Small intestine (tissue), 7 donors: ENCODE measurements around the gene UBA52. TPM values are rescaled to one million over a fixed set of nuclear protein-coding genes. Genes with fewer than 3 reads are reported as not detected.

Source experiments
- DNase-seq, 2 donors: peaks; one replicate each; pipeline versions ENCODE4 v3.0.0 to v3.0.0-alpha.2; 2013
- FAIRE-seq: peaks from 2 replicates; lab custom pipeline; 2012; peaks lifted over from hg19 to GRCh38; lab: Jason Lieb, UNC
- H3K27ac ChIP-seq, 3 donors: one replicate each; pipeline ENCODE4 v1.5.1; 2013; ENCODE audit warnings: low read length in 2 of 3, mild to moderate bottlenecking in 2 of 3, control low read depth in 1 of 3, inconsistent platforms in 1 of 3, low read depth in 1 of 3, moderate library complexity in 1 of 3
- H3K27me3 ChIP-seq, 3 donors: one replicate each; pipeline ENCODE4 v1.6.1; 2013; ENCODE audit warnings: low read length in 3 of 3, inconsistent platforms in 1 of 3; ENCODE audit not compliant: control insufficient read depth in 3 of 3, insufficient read depth in 3 of 3
- H3K36me3 ChIP-seq, 3 donors: one replicate each; pipeline ENCODE4 v1.6.1; 2013; ENCODE audit warnings: low read length in 3 of 3, inconsistent platforms in 1 of 3, low read depth in 1 of 3, mild to moderate bottlenecking in 1 of 3, moderate library complexity in 1 of 3; ENCODE audit not compliant: control insufficient read depth in 3 of 3, insufficient read depth in 2 of 3
- H3K4me1 ChIP-seq, 3 donors: one replicate each; pipeline ENCODE4 v1.6.1; 2013; ENCODE audit warnings: low read length in 2 of 3, inconsistent platforms in 1 of 3, low read depth in 1 of 3, mild to moderate bottlenecking in 1 of 3, moderate library complexity in 1 of 3; ENCODE audit not compliant: control insufficient read depth in 3 of 3, insufficient read depth in 2 of 3
- H3K4me3 ChIP-seq, 3 donors: one replicate each; pipeline ENCODE4 v1.5.1; 2013; ENCODE audit warnings: low read length in 3 of 3, control low read depth in 1 of 3, inconsistent platforms in 1 of 3, low read depth in 1 of 3, mild to moderate bottlenecking in 1 of 3, moderate library complexity in 1 of 3
- H3K9me3 ChIP-seq, 2 donors: one replicate each; pipeline ENCODE4 v1.6.1; 2013; ENCODE audit warnings: low read depth in 1 of 2, low read length in 1 of 2; ENCODE audit not compliant: control insufficient read depth in 2 of 2, insufficient read depth in 1 of 2
- whole genome bisulfite sequencing, 3 donors: extraction: QIAGEN DNeasy Blood & Tissue Kit; methylation state at CpG; one replicate each; pipeline ENCODE4 v1.1.7; 2013; 5-methylcytosine and 5-hydroxymethylcytosine counted together
- polyA plus RNA-seq, 4 donors: library from polyadenylated mRNA; stranded (reverse) in 3 of 4; unstranded in 1 of 4; fragments of 200-250 nt in 3 of 4; fragments of 120-200 nt in 1 of 4; gene quantifications; one replicate each; pipeline versions ENCODE4 v1.2.1 to v1.2.3, GENCODE V29; 2013
- donor health status: healthy with polysubstance abuse.
- donor health status: control.
- donor health status: control.
- donor health status: Bipolar disorder and iron deficiency.
- donor health status: healthy.

UBA52 gene
- polyA plus RNA-seq, 4 donors, result 741 to 1,139 (median 935) TPM

- DNase-seq, result no peak
- no peak overlapping the region for H3K27ac ChIP-seq
- H3K4me1 ChIP-seq, result peaks cover 0 to 11% (median 0%) of the 10 kb centered on the region in 3 donors
- peaks cover 37 to 84% (median 54%) of the 10 kb centered on the region in 3 donors for H3K27me3 ChIP-seq
- no peaks in the 10 kb centered on the region for H3K36me3 ChIP-seq
- FAIRE-seq, result no peak
- H3K4me3 ChIP-seq, result no peak overlapping the region
- peaks cover 0 to 2% of the 10 kb centered on the region in 2 donors for H3K9me3 ChIP-seq
- 13 to 18% (median 13%) methylated on average over 10 of the region's 10 CpGs for WGBS, 3 donors
These were observed 33.1 kb downstream of the UBA52 start for GRCh38 chr19:18604820-18605159.

DNA sequence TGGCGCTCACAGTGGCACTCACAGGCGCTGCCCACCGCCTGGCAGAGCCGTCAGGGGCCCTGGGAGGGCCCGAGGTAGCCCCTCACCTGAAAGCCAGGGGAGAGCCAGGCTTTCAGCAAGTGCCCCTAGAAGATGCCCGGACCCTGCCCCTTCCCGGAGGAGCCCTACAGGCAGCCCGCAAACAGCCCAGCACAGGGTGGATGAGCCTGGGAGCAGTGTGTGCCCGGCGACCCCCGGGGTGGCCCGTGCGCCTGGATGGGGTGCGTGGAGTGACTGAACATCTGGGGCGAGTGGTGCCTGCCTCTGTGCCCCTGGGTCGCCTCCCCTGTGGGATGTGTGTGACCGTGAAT lies 33.5 kb downstream of the UBA52 start:
- H3K9me3 ChIP-seq, result peaks cover 0 to 2% of the 10 kb centered on the region in 2 donors
- FAIRE-seq (no peak), DNase-seq (no peak)
- H3K27me3 ChIP-seq, result peaks cover 39 to 85% (median 58%) of the 10 kb centered on the region in 3 donors
- 9 to 16% (median 10%) methylated on average over 17 of the region's 17 CpGs for WGBS, 3 donors
- H3K4me1 ChIP-seq, result peaks cover 0 to 11% (median 0%) of the 10 kb centered on the region in 3 donors
- H3K4me3 ChIP-seq, result no peak overlapping the region
- H3K27ac ChIP-seq, result no peak overlapping the region
- H3K36me3 ChIP-seq, result no peaks in the 10 kb centered on the region

DNA sequence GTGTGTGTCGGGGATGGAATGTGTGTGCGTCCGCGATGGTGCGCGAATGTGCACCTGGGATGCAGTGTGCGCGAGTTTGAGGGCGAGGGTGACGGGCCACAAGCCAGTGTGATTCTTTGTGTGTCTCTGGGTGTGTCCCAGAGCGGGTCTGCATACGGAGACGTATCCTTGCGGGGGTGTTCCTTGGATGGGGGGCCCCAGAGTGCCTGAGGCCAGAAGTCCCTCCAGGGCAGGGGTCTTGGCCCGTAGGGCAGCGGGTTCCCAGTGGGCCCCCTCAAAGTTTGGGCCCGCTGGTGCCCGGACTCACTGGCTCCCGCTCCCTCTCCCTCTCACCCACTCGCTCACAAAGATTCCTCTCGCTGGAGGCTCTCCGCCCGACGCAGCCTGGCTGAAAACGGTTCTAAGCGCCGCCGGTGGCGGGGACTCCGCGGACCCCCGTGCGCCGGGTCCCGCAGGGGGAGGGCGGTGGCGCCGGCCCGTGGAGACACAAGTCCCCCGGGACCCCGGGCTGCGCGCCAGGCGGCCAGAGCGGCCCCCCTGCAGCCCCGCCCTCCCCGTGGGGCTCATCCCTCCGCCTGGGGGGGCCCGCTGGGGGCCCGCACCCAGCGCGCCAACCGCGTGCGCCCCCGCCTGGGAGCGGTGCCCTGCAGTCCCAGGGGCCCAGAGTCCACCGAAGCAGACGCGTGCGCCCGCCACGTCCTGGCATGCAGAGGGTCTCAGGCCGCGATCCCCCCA lies 34.1 kb downstream of the UBA52 start:
- Histone ChIP-seq H3K9me3 (peaks cover 0 to 2% of the 10 kb centered on the region in 2 donors), H3K36me3 (no peaks in the 10 kb centered on the region), H3K27me3 (peaks cover 44 to 87% (median 62%) of the 10 kb centered on the region in 3 donors), H3K27ac (no peak overlapping the region), H3K4me1 (peaks cover 0 to 11% (median 0%) of the 10 kb centered on the region in 3 donors), H3K4me3 (no peak overlapping the region)
- DNase-seq (peak in 1 of 2 donors; percentile 8), FAIRE-seq (no peak)
- 2 to 4% (median 3%) methylated on average over 38 to 65 of the region's 65 CpGs for WGBS, 3 donors

DNA sequence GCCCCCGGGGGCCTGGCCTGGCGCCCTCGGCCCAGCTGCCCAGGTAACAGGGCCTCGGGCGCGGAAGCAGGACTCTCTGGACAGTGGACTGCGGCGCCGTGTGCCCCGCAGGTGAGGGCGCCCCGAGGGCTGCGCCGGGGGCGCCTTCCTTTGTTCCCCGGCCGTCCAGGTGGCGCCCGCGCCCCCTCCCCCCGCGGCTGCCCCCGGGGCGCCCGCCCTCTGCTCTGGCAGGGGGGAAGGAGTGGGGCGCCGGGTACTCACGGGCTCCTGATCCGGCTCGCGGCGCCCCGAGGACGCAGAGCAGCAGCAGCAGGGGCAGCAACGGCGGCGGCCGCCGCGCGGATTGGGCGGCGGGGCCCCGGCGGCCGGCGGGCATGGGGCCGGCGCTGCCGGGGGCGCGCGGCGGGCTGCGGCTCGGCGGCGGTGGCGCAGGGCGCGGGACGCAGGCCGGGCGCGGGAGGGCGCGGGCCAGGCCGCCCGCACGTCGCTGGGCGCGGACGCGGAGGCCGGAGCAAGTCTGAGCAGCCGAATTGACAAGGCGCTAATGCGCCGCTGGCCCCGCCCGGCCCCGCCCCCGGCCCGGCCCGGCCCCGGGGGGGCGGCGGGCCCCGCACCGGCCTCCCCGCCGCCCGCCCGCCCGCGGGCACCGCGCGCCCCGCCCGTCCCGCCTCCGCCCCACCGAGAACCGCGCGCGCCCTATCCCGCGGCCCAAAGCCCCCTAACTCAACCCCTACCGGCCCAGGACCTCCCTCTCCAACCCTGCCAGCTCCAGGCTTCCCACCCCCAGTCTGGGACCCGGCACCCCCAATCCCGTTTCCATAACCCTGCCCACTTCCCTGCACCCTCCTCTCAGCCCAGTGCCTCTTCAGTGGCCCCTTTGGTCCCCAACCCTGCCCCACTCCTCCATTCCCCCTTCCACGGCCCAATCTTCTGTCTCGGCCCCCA lies 34.9 kb downstream of the UBA52 start, which contains the start of gene CRLF1:
Gene CRLF1, minus strand, starts transcription at position 519 of the 945 bp plus-strand sequence. Its CDS starts 143 bp downstream, at position 376.
- Histone ChIP-seq H3K4me1 (peaks cover 0 to 11% (median 0%) of the 10 kb centered on the region in 3 donors), H3K36me3 (no peaks in the 10 kb centered on the region), H3K9me3 (peaks cover 0 to 2% of the 10 kb centered on the region in 2 donors), H3K27ac (no peak within 1 kb of the TSS), H3K4me3 (peak within 1 kb of the TSS in 2 of 3 donors; percentile 9 to 33), H3K27me3 (peaks cover 49 to 90% (median 67%) of the 10 kb centered on the region in 3 donors)
- WGBS, 3 donors, result 0 to 2% (median 1%) methylated on average over 9 to 116 of the region's 116 CpGs
- no peak for DNase-seq
- FAIRE-seq, result no peak

DNA sequence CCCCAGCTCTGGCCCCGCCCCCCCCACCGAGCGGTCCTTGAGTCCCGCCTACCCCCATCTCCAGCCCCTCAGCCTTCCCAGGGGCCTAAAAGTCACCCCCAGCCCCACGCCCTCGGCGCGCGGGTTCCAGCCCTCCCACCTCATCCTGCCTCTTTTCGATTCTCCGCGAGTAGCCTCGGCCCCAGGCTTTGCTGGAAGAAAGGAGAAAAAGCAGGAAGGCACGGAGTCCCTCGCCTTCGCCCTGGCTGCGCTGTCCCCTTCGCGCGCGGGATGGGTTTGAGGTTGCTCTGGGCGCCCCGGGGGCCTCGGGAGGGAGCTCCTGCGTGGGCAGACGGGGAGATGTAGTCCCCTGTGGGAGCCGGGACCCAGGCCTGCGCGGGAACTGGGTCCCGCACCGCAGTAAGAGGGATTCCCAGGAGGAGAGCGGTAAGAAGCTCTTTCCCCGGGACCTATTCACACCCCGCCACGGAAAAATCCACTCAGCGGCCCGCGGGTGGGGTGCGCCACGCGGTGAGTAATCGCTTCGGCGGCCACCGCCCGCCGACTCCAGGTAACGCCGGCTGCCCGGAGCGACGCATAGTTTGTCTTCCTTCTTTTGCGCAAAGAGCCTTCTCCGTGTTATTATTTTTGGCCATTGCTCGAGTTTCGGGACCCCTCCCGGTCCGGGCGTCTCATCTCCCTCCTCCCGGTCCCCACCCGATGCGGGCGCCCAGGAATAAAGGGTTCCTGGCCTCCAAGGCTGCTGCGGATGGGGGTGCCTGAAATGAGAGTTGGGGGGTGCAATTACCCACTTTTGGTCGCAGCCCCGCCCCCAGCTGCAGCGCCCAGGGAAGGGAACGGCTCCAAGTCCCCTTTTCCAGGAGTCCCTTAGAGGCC lies 35.8 kb downstream of the UBA52 start:
- 2 to 6% (median 2%) methylated on average over 40 to 68 of the region's 68 CpGs for WGBS, 3 donors
- no peak for FAIRE-seq
- no peak for DNase-seq
- Histone ChIP-seq H3K27ac (no peak overlapping the region), H3K4me3 (no peak overlapping the region), H3K27me3 (peaks cover 49 to 92% (median 70%) of the 10 kb centered on the region in 3 donors), H3K9me3 (peaks cover 0 to 5% of the 10 kb centered on the region in 2 donors), H3K36me3 (no peaks in the 10 kb centered on the region), H3K4me1 (peaks cover 0 to 19% (median 0%) of the 10 kb centered on the region in 3 donors)

GRCh38 chr19:18608102-18608804 lies 36.6 kb downstream of the UBA52 start:
- 26 to 31% (median 28%) methylated on average over 5 of the region's 5 CpGs for WGBS, 3 donors
- peaks cover 50 to 90% (median 65%) of the 10 kb centered on the region in 3 donors for H3K27me3 ChIP-seq
- H3K9me3 ChIP-seq, result peaks cover 0 to 5% of the 10 kb centered on the region in 2 donors
- H3K4me1 ChIP-seq, result peaks cover 0 to 20% (median 3%) of the 10 kb centered on the region in 3 donors
- DNase-seq (no peak), FAIRE-seq (no peak)
- no peak overlapping the region for H3K4me3 ChIP-seq
- no peaks in the 10 kb centered on the region for H3K36me3 ChIP-seq
- H3K27ac ChIP-seq, result no peak overlapping the region

GRCh38 chr19:18608805-18609716 lies 37.4 kb downstream of the UBA52 start:
- Histone ChIP-seq H3K4me3 (no peak overlapping the region), H3K36me3 (no peaks in the 10 kb centered on the region), H3K4me1 (peaks cover 0 to 16% (median 3%) of the 10 kb centered on the region in 3 donors), H3K27ac (no peak overlapping the region), H3K9me3 (peaks cover 0 to 5% of the 10 kb centered on the region in 2 donors), H3K27me3 (peaks cover 50 to 90% (median 61%) of the 10 kb centered on the region in 3 donors)
- DNase-seq (no peak), FAIRE-seq (no peak)
- 31 to 41% (median 39%) methylated on average over 9 of the region's 9 CpGs for WGBS, 3 donors
